MG63 (cell line): ENCODE results near the gene FOSB. TPM values are rescaled to one million over a fixed set of nuclear protein-coding genes. Genes with fewer than 3 reads are reported as not detected.

Source experiments
- DNase-seq: peaks from one replicate; pipeline ENCODE4 v3.0.0-alpha.2; 2020
- H3K27me3 ChIP-seq: fragments of 250-450 bp; sonication (Bioruptor Pico); 2 replicates; pipeline ENCODE4 v1.5.1; 2020; ENCODE audit warnings: mild to moderate bottlenecking, moderate library complexity
- H3K36me3 ChIP-seq: fragments of 250-450 bp; sonication (Bioruptor Pico); 2 replicates; pipeline ENCODE4 v1.5.1; 2020; ENCODE audit warnings: mild to moderate bottlenecking, moderate library complexity
- H3K4me3 ChIP-seq: fragments of 250-450 bp; sonication (Bioruptor Pico); 2 replicates; pipeline ENCODE4 v1.5.1; 2020; ENCODE audit warnings: mild to moderate bottlenecking, moderate library complexity
- H3K9me3 ChIP-seq: fragments of 250-450 bp; sonication (Bioruptor Pico); 2 replicates; pipeline ENCODE4 v1.5.1; 2020; ENCODE audit warnings: mild to moderate bottlenecking, moderate library complexity
- total RNA-seq: library from RNA; depleted of rRNA; stranded (reverse); fragments of >200 nt; shearing (Covaris generic); gene quantifications from 2 replicates; pipeline ENCODE4 v1.2.3, GENCODE V29; 2014; ENCODE audit warnings: low replicate concordance; rRNA removed

Gene FOSB
- total RNA-seq, 1 experiment from 2014 or later, result 0.33 TPM

- Histone ChIP-seq H3K9me3 (no peaks in the 10 kb centered on the region), H3K36me3 (peaks cover 76% of the 10 kb centered on the region), H3K27me3 (no peaks in the 10 kb centered on the region), H3K4me3 (no peak overlapping the region)
- no peak for DNase-seq
Observed at GRCh38 chr19:45518469-45518826, 50.7 kb downstream of the FOSB start.

GRCh38 chr19:45522010-45522941, 54.5 kb downstream of the FOSB start:
- Histone ChIP-seq H3K9me3 (no peaks in the 10 kb centered on the region), H3K4me3 (no peak overlapping the region), H3K27me3 (no peaks in the 10 kb centered on the region), H3K36me3 (peaks cover 78% of the 10 kb centered on the region)
- no peak for DNase-seq

GRCh38 chr19:45523642-45524256, 56.0 kb downstream of the FOSB start:
- no peaks in the 10 kb centered on the region for H3K27me3 ChIP-seq
- no peaks in the 10 kb centered on the region for H3K9me3 ChIP-seq
- DNase-seq, result peak; percentile 69
- peaks cover 80% of the 10 kb centered on the region for H3K36me3 ChIP-seq
- no peak overlapping the region for H3K4me3 ChIP-seq

DNA sequence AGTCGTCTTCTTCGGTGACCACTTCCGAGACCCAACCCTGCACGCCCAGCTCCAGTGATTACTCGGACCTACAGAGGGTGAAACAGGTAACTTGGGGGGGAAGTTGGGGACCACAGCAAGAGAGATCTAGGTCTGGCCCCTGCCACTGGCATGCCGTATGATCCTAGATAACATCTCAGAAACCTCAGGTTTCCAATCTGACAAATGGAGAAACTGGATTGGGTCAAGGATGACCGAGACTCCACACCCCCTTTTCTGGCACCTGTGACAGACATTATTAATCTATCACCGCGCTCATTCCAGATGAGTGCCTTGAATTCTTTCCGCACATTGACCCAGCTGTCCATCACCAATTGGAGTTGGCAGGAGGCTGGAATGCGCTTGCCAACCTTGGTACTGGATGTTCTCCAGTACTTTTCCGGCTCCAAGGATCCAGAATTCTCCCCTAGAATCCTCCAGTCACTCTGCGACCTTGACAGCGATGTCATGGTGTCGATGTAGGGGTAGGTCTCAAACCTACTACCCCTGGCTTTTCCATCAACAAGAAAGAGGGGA, 56.9 kb downstream of the FOSB start:
- Histone ChIP-seq H3K9me3 (no peaks in the 10 kb centered on the region), H3K27me3 (no peaks in the 10 kb centered on the region), H3K4me3 (no peak overlapping the region), H3K36me3 (peaks cover 74% of the 10 kb centered on the region)
- DNase-seq, result no peak

Other genes with a start within 250 kb of the FOSB start
- gene EXOC3L2, start 222.6 kb upstream of the FOSB start, total RNA-seq, result not detected in 2 replicates
- 10.1 and 12.0 TPM in 2 replicates for gene MARK4, start 216.7 kb upstream of the FOSB start, total RNA-seq
- not detected in 2 replicates for gene CKM, start 145.1 kb upstream of the FOSB start, total RNA-seq
- gene KLC3, start 127.2 kb upstream of the FOSB start, total RNA-seq, result not detected in 2 replicates
- gene ERCC2, start 97.4 kb upstream of the FOSB start, total RNA-seq, result 53.5 and 71.9 TPM in 2 replicates
- gene PPP1R13L, start 62.9 kb upstream of the FOSB start, total RNA-seq, result 5.5 and 7.3 TPM in 2 replicates
- gene POLR1G, start 61.4 kb upstream of the FOSB start, total RNA-seq, result 27.1 and 44.0 TPM in 2 replicates
- gene ERCC1, start 44.1 kb upstream of the FOSB start, total RNA-seq, result 118 and 167 TPM in 2 replicates
- 4.9 and 6.1 TPM in 2 replicates for gene RTN2, start 29.1 kb downstream of the FOSB start, total RNA-seq
- gene PPM1N, start 30.4 kb downstream of the FOSB start, total RNA-seq, result 6.6 TPM in 1 of 2 replicates, not detected in the other
- 129 and 196 TPM in 2 replicates for gene VASP, start 39.5 kb downstream of the FOSB start, total RNA-seq
- gene OPA3, start 116.8 kb downstream of the FOSB start, total RNA-seq, result 21.2 and 28.7 TPM in 2 replicates
- gene GPR4, start 134.2 kb downstream of the FOSB start, total RNA-seq, result not detected in 2 replicates
- gene EML2, start 171.4 kb downstream of the FOSB start, total RNA-seq, result 10.9 and 22.0 TPM in 2 replicates
- gene GIPR, start 200.2 kb downstream of the FOSB start, total RNA-seq, result not detected in 2 replicates
- gene SNRPD2, start 224.0 kb downstream of the FOSB start, total RNA-seq, result 488 and 700 TPM in 2 replicates
- 19.7 and 37.9 TPM in 2 replicates for gene QPCTL, start 224.7 kb downstream of the FOSB start, total RNA-seq